RPMI8226 (cell line): Measurements from ENCODE around the gene ZBTB7C.

ENCODE experiments used
- DNase-seq: peaks from one replicate; pipeline ENCODE4 v3.0.0-alpha.2; 2015

Gene ZBTB7C

GRCh38 chr18:48074929-48075706, 334.1 kb downstream of the ZBTB7C start:
- DNase-seq: no peak

GRCh38 chr18:48073211-48073930, 335.8 kb downstream of the ZBTB7C start:
- DNase-seq: no peak

- no peak for DNase-seq
These were observed 336.6 kb downstream of the ZBTB7C start for GRCh38 chr18:48072428-48073204.

- no peak for DNase-seq
These were observed 340.2 kb downstream of the ZBTB7C start for GRCh38 chr18:48068916-48069445.

- no peak for DNase-seq
These were observed 342.9 kb downstream of the ZBTB7C start for GRCh38 chr18:48066225-48066652.

- no peak for DNase-seq
These were observed 343.6 kb downstream of the ZBTB7C start for GRCh38 chr18:48065601-48065995.

- no peak for DNase-seq
These were observed 344.1 kb downstream of the ZBTB7C start for GRCh38 chr18:48064978-48065600.

GRCh38 chr18:48061781-48062570, 347.2 kb downstream of the ZBTB7C start:
- no peak for DNase-seq

- no peak for DNase-seq
These were observed 348.2 kb downstream of the ZBTB7C start for GRCh38 chr18:48060970-48061369.

- no peak for DNase-seq
These were observed 348.8 kb downstream of the ZBTB7C start for GRCh38 chr18:48060346-48060745.

GRCh38 chr18:48059455-48060010, 349.6 kb downstream of the ZBTB7C start:
- DNase-seq: no peak

- DNase-seq: no peak
These were observed 350.7 kb downstream of the ZBTB7C start for GRCh38 chr18:48058486-48058885.

GRCh38 chr18:48057018-48057417, 352.2 kb downstream of the ZBTB7C start:
- DNase-seq: no peak

- no peak for DNase-seq
These were observed 353.8 kb downstream of the ZBTB7C start for GRCh38 chr18:48055351-48055750.

GRCh38 chr18:48053881-48054816, 355.0 kb downstream of the ZBTB7C start:
- DNase-seq: no peak

- DNase-seq: peak; percentile 60
These were observed 356.3 kb downstream of the ZBTB7C start for GRCh38 chr18:48052842-48053241.

- no peak for DNase-seq
These were observed 357.0 kb downstream of the ZBTB7C start for GRCh38 chr18:48051945-48052840.

GRCh38 chr18:48050176-48050575, 359.0 kb downstream of the ZBTB7C start:
- peak; percentile 35 for DNase-seq

GRCh38 chr18:48049757-48050156, 359.4 kb downstream of the ZBTB7C start:
- DNase-seq: no peak
